Fibroblast of pulmonary artery (primary cell): ENCODE data around the gene HOXD12.

Source experiments
- DNase-seq: peaks from one replicate; pipeline ENCODE4 v3.0.0-alpha.2; 2010; ENCODE audit warnings: low read depth
- H3K4me3 ChIP-seq: replicated peaks from 2 replicates; pipeline ENCODE4 v1.5.1; 2011; ENCODE audit warnings: low read depth, mild to moderate bottlenecking, control low read depth, low read length, moderate library complexity
- CTCF ChIP-seq: IDR thresholded peaks from 2 replicates; pipeline ENCODE4 v1.5.1; 2011; ENCODE audit warnings: mild to moderate bottlenecking, control low read depth, low read length, inconsistent platforms; ENCODE audit errors: missing control alignments

The HOXD12 gene

GRCh38 chr2:176071330-176072291 is 28.0 kb upstream of the HOXD12 start:
- no peak for DNase-seq
- TF ChIP-seq CTCF: no peak

GRCh38 chr2:176072292-176072669 is 27.3 kb upstream of the HOXD12 start:
- H3K4me3 ChIP-seq: no peak overlapping the region
- no peak for DNase-seq
- TF ChIP-seq CTCF: no peak

More at GRCh38 chr2:176071330-176072291, 28.0 kb upstream of the HOXD12 start:
- no peak overlapping the region for H3K4me3 ChIP-seq

GRCh38 chr2:176072951-176073904 is 26.4 kb upstream of the HOXD12 start:
- no peak for DNase-seq
- H3K4me3 ChIP-seq: no peak overlapping the region
- no peak for TF ChIP-seq CTCF

- DNase-seq: no peak
- H3K4me3 ChIP-seq: no peak overlapping the region
- no peak for TF ChIP-seq CTCF
Measured at GRCh38 chr2:176074919-176075425, 24.6 kb upstream of the HOXD12 start.

- TF ChIP-seq CTCF: no peak
- no peak overlapping the region for H3K4me3 ChIP-seq
- DNase-seq: no peak
Measured at GRCh38 chr2:176075481-176075880, 24.1 kb upstream of the HOXD12 start.

GRCh38 chr2:176076063-176076462 is 23.5 kb upstream of the HOXD12 start:
- DNase-seq: no peak
- no peak overlapping the region for H3K4me3 ChIP-seq
- no peak for TF ChIP-seq CTCF
